8988T (cell line): ENCODE measurements around the gene ACTL7B.
"Not testable (repeated sequence)": the region's sequence is repeated elsewhere in the genome, so short reads cannot be mapped to it uniquely, and the experiment has no call there.

Experiments used
- DNase-seq: peaks from one replicate; pipeline ENCODE4 v3.0.0; 2011

The ACTL7B gene, protein sequence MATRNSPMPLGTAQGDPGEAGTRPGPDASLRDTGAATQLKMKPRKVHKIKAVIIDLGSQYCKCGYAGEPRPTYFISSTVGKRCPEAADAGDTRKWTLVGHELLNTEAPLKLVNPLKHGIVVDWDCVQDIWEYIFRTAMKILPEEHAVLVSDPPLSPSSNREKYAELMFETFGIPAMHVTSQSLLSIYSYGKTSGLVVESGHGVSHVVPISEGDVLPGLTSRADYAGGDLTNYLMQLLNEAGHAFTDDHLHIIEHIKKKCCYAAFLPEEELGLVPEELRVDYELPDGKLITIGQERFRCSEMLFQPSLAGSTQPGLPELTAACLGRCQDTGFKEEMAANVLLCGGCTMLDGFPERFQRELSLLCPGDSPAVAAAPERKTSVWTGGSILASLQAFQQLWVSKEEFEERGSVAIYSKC

DNA sequence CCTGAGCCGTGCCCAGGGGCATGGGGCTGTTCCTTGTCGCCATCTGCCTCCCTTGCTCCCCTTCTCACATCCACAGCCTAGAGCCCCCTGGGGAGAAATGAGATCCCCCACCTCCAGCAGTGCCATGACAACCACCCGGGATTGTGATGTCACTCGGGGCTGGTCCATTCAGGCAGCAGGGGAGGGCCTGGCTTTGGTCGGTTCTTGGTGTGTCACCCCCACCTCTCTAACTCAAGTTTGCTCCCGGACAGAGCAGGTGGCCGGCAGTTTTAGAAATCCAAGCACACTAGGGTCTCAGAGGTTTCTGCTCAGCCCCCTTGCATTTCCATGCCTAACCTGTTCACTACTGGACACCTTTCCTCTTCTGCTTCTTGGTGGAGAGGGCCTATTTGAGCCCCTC, at the start of gene ACTL7B:
Gene ACTL7B, minus strand, starts transcription at position 99 of the 400 bp plus-strand sequence. Its CDS starts 56 bp downstream, at position 43.
- DNase-seq = no peak

DNA sequence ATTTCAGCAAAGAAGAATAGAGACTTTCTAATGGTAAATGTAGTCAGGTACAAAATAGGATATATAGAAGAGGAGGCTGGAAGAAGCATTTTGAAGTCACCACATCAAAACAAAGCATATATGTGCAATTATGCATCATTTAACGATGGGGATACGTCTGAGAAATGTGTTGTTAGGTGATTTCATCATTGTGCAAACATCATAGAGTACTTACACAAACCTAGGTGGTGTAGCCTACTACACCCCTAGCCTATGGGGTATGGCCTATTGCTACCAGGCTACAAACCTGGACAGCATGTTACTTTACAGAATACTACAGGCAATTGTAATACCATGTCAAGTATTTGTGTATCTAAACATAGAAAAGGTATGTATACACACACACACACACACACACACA, 49.7 kb upstream of the ACTL7B start:
- no peak for DNase-seq

DNA sequence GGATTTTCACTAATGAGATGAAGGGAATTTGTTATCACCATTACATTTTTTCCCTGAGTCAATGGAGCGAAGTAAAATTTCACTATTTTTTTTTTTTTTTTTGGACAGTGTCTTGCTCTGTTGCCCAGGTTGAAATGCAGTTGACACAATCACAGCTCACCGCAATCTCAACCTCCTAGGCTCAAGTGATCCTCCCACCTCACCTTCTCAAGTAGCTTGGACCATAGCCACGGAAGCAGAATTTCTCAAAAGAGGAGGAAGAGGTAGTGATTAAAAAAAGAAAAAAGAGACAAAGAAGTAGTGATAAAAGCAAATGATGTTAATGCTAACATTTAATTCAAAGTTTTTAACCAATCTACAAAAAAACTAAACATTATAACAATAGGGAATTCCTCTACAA, 48.4 kb upstream of the ACTL7B start:
- no peak for DNase-seq

DNA sequence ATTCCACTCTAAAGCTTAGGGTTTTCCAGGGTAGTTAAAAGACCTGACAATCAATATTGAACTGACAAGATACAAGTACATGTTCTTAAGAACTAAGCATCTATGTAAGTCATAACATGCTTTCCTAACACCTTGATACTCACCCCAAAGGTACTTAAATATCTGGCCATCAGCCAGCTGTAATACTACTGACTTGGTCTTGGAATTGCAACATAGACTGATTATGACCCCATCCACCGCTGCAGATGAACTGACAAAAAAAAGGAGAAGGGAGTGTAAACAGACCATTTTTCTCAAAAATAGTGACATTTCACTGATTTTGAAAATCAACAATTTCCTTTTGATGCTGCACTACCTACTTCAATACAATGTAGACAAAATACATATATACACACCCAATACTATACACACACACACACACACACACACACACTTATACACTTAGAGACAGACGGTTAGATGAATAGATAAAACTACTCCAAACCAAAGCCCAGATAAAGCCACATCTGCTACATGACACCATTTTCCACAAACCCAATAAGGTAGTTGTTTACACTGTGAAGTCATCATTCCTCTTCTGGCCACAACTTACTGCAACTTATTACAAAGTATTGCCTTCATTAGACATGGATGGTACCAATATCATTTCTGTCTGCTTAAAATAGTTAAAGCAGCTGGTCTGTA, 47.8 kb upstream of the ACTL7B start:
- DNase-seq = no peak

DNA sequence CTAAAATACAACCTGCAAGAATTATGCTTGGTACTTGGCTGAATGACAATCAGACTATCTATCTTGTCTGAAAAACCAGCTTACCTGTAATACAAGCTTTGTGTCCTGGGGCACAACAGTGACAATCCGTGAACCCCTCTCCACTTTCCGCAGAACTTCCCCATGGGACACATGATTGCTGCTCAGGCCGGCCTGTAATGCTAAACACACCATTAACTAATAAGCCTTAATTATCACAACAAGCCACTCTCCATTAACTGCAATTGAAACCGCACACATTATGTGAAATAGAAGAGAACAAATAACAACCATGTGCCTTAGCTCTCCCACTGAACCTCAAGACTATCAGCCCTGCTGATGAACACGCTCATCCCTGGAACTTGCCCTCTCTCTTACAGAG, 44.4 kb upstream of the ACTL7B start:
- no peak for DNase-seq

DNA sequence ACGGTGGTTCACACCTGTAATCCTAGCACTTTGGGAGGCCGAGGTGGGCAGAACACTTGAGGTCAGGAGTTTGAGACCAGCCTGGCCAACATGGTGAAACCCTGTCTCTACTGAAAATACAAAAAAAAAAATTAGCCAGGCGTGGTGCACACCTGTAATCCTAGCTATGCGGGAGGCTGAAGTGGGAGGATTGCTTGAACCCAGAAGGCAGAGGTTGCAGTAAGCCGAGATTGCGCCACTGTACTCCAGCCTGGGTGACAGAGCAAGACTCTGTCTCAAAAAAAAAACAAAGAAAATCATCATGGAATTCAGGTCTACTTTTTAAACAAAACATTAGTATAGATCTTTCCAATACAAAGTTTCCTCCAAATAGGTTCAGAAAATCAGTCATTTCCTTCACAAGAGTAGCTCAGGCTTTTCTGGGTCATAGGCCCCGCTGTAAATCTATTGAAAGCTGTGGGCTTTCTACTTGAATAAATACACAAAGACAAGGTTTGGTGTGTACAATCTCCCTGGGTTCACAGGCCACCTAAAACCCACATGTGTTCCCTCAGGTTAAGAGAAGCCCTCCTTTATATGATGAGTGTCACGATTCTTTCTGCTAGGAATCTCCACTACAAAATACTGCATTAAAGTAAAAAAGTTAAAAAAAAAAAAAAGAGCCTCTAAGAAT, 43.4 kb upstream of the ACTL7B start:
- DNase-seq = not testable (repeated sequence)

DNA sequence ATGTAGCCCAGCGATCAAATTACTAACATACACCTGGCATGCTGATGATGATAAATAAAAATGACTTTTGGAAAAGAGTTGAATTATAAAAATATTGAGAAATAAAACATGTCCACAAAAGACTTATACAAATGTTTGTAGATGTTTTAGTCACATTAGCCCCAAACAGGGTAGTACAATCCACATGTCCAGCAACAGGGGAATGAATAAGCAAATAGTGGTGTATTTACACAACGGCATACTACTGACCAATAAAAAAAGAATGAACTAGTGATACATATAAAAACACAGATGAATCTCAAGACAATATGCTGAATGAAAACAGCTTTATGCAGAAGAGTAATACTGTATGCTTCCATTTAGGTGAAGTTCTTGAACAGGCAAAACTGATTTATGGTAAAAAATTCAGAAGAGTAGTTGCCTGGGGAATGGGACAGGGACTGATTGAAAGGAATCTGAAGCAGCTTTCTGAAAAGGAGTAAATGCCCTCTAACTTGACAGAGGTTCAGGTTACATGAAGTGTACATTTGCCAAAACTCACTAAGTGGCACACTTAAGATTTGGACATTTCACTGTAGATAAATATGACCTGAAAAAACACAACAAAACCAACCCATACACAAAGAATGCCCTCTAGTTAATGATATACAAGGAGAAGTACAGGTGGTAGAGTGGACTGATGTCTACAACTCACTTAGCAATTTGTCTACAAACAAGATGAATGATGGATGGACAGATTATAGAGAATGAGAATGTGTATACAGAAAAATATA, 41.7 kb upstream of the ACTL7B start:
- DNase-seq = no peak

DNA sequence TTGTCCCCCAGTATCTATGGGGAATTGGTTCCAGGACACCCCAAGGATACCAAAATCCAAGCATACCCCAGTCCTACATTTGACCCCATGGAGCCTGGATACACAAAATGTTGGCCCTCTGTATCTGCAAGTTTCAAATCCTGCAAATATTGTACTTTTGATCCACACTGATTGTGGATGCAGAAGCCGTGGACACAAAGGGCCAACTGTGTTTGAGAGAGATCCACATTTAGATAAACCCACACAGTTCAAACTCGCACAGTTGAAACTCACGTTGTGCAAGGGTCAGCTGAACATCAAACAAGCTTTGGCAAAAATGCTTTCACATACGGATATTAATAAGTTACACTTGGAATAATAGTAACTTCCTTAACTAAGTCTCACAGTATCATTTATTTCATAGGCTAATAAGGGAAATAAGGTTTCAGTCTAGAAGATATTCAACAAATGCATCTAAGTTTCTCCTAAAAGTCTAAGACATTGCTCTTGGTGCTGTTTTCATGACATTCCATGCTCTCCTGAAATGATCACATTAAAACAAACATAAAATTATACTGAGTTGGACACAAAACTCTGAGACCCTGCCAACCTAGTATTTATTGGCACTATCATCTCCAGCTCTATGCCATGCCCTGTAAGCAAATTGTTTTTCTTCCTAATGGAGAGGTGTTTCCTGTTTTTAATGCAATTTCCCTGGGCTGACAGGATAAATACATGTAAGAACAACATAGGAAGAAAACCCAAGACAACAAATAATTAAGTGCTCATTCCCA, 38.6 kb upstream of the ACTL7B start:
- no peak for DNase-seq

DNA sequence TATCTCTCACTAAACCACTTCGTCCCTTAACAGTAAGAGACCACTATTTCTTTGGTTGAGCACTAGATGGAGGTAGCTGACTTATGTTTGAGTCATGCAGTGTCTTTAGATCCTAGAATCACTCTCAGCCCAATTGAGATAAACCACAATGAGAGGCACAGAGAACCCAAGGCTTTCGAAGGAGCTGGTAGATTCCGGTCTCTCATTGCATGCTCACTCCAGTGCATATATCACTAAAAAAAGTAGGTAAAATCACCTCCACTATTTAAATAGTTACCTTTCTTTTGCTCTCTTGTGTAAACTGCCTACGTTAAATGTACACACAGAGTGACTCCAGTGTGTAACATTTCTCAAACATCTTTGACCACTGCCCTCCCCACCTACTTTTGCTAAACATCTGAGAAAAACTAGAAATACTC, 33.9 kb upstream of the ACTL7B start:
- no peak for DNase-seq

DNA sequence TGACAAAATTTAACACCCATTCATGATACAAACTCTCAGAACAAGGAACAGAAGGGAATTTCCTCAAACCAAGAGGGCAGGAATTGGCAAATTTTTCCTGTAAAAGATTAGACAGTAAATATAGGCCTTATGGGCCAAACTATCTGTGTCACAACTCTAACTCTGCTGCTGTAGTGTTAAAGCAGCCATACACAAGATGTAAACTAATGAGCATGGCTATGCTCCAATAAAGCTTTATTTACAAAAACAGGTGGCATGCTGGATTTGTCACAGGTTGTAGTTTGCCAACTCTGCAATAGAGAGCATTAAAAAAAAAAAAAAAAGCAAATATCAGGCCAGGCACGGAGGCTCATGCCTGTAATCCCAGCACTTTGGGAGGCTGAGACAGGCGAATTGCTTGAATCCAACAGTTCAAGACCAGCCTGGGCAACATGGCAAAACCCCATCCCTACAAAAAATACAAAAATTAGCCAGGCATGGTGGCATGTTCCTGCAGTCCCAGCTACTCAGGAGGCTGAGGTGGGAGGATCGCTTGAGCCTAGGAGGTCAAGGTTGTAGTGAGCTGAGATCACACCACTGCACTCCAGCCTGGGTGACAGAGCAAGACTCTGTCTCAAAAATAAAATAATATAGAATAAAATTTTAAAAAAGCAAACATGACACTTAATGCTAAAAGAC, 30.9 kb upstream of the ACTL7B start:
- not testable (repeated sequence) for DNase-seq

DNA sequence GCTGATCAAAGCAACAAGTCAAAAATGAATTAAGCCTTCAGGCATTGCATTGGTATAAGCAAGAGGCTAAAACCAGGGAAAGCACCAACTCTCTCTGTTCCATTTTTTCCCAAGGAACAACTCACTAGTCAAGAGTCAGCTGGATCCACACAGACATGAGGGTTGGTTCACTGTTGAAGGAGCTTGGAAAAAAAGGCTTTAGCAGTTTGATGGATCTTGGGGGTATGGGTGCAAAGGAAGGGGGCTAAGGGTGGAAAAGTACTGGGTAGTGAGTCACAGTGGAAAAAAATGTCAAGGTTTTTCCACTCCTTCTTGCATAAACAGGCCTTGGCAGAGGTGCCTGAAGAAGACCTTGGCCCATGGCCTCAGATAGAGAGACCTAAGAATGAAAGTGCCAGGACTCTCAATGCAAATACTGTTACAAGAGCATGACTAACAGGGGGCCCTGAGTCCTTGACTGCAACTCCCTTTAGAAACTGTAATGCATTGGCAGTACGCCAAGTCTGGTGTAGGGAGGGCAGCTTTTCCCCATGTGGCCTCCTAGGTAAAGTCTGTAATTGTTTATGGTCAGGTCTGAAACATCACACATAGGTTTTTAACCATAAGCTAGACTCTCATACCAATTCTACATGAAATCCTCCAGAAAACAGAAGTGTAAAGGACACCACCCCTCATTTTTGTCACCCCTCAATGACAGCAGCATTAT, 30.0 kb upstream of the ACTL7B start:
- no peak for DNase-seq

DNA sequence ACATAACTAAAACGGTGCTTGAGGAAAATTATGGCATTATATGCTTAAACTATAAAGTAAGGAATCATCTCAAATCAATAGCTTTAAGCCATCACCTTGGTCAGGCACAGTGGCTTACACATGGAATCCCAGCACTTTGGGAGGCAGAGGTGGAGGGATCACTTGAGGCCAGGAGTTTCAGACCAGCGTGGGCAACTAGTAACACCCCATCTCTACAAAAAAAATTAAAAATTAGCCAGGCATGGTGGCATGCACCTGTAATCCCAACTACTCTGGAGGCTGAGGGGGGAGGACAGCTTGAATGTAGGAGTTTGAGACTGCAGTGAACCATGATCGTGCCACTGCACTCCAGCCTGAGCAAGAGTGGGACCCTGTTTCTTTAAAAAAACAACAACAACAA, 28.9 kb upstream of the ACTL7B start:
- no peak for DNase-seq

DNA sequence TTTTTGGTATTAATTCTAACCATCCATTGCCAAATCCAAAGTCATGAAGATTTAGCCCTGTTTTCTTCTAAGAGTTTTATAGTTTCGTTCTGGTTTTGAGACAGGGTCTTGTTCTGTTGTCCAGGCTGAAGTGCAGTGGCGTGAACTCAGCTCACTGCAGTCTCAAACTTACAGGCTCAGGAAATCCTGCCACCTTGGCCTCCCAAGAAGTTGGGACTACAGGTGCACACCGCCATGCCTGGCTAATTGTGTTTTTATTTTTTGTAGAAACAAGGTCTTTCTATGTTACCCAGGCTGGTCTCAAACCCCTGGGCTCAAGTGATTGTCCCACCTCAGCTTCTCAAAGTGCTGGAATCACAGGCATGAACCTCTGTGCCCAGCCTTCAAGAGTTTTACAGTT, 27.3 kb upstream of the ACTL7B start:
- no peak for DNase-seq

DNA sequence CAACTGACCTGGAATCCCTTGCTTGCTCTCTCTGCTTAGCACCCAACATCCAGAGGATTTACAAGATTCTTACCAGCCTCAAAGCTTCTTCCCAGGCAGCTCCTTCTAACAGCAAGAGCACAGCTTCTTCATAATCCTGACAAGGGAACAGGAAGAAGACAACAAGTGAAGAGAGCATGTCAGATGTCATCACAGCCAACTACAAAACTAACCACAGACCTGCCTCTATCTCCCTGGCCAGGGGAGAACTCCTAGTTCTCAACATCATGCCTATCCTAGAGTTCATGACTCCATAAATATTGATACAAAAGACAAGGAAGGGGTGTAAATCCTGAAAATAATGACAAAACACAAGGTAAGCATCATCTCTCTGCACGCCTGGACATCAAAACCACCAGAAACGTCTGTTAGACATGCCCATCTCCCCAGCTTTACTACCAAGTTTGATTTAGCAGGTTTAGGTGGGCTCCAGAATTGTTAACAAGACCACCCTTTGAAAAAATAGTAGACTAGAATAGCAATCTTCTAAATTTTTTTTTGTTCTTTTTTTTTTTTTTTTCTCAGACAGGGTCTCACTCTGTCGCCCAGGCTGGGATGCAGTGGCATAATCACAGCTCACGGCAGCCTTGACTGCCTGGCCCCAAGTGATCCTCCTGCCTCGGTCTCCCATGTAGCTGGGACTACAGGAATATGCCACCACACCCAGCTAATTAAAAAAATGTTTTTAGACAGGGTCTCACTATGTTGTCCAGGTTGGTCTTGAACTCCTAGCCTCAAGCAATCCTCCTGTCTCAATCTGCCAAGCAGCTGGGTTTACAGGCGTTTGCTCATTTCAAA, 26.5 kb upstream of the ACTL7B start:
- no peak for DNase-seq

DNA sequence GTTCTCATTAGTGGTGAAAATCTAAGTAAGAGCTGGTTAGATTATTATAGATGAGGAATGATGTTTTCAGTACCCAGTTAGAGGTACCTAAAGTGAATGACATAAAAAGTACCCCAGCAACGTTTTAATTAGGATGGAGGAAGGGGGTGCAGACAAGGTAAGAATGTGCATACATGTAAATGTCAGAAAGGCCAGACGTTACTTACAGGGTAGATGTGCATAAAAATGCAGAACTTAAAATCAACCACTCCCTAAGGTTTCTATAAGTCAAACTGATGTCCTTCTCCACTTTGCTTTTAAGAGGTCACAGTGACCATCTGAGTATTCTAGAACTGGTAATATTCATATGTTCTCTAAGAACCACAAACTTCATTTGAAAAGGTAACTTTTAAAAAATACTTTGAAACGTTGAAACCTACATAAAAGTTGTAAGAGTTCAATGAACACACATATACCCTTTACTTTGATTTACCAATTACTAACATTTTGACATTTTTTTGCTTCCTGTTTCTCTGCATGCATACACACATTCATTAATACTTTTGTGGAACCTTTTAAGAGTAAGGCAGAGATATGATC, 25.0 kb upstream of the ACTL7B start:
- no peak for DNase-seq

DNA sequence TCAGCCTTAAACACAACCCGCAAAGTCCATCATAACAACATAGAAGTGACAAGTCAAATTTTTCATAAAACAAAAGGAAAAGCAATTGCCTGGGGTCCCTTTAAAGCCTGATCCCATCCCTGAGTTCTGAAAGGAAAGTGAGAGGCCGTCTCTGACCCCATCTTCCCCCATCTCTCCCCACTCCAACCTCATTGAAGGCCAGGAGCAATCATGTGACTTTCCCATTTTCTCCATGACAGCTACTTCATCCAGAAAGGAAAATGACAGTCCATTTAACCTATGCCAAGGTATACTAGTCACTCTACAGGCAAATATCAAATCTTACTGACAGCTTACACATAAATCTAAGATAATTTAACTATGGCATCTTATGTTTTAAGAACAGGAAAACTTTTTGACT, 21.7 kb upstream of the ACTL7B start:
- DNase-seq = no peak

DNA sequence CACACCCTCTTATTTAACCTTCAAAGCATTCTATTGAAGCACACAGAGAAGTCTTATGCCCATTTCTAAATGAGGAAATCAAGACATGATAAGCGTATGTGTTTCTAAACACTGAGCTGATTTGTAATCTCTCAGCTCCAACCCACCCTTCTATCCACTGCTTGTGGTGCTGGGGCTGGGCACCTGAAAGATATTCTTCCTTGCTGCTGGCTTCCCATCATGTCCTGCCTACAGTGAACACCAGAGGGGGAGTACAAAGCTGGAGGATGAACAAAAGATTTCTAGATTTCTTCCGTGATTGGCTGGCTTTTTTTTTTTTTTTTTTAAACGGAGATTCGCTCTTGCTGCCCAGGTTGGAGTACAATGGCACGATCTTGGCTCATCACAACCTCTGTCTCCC, 20.6 kb upstream of the ACTL7B start:
- no peak for DNase-seq

DNA sequence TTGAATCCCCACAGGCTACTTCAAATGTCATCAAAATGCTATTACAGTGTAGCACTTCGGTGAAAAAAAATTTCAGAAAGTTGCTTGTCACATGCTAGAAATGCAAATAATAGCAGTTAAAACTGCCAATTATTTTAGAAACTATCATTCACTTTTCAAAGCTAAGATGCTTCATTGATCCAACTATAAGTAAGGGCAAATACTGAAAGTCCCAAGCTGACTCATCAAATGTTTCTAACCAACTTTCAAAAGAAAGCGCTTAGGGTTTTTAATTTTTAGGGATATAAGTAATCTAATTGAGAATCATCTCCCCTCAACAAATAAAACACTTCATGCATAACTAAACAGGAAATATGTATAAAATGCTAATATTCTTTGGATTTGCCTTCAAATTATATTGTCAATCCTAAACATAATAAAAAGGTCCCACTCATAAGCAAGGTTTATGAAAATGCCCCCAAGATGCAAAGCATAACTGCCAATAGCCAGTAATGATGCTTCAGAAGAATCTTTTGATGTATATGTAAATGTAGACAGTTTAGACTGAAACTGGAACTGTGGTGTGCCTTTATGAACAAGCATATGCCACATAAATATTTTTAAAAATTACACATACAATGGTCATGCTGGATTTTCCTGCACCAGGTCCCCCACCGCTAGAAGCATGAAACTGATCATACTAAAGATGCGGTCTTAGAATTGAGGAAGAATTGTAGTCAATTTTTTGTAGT, 18.4 kb upstream of the ACTL7B start:
- DNase-seq = no peak
